ENCODE measurements around the gene RBP4.

GRCh38 chr10:93598157-93598556 lies 2.9 kb downstream of the RBP4 start:
- no peak for TF ChIP-seq POLR2A (IDR thresholded peaks at IDR 0.05; ENCODE audit: low read depth, low read length)
- no peak for TF ChIP-seq POLR2AphosphoS5 (IDR thresholded peaks at IDR 0.05; ENCODE audit: low read depth, low read length)

Measured in GM12892 (cell line).